ENCODE data around the gene SETX.

The SETX gene

GRCh38 chr9:132283863-132284262, 70.9 kb downstream of the SETX start:
- no peak for DNase-seq

- DNase-seq, result no peak
These were observed 71.6 kb downstream of the SETX start for GRCh38 chr9:132283165-132283564.

GRCh38 chr9:132274861-132275260, 79.9 kb downstream of the SETX start:
- no peak for DNase-seq

DNA sequence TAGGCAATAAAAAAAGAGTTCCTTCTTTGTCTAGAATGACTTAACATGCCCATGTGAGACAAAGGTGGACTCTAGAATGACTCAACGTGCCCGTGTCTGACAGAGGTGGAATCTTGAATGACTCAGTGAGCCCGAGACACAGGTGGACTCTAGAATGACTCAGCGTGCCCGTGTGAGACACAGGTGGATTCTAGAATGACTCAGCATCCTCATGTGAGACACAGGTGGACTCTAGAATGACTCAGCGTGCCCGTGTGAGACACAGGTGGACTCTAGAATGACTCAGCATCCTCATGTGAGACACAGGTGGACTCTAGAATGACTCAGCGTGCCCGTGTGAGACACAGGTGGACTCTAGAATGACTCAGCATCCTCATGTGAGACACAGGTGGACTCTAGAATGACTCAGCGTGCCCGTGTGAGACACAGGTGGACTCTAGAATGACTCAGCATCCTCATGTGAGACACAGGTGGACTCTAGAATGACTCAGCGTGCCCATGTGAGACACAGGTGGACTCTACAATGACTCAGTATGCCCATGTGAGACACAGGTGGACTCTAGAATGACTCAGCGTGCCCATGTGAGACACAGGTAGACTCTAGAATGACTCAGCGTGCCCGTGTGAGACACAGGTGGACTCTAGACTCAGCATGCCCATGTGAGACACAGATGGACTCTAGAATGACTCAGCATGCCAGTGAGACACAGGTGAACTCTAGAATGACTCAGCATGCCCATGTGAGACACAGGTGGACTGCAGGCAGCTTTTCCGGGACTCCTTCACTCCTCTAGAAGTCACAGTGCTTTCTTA, 84.9 kb downstream of the SETX start:
- peak; percentile 74 for DNase-seq

- peak; percentile 53 for DNase-seq
These were observed 85.9 kb downstream of the SETX start for GRCh38 chr9:132268725-132269352.

GRCh38 chr9:132267660-132268059, 87.1 kb downstream of the SETX start:
- no peak for DNase-seq

DNA sequence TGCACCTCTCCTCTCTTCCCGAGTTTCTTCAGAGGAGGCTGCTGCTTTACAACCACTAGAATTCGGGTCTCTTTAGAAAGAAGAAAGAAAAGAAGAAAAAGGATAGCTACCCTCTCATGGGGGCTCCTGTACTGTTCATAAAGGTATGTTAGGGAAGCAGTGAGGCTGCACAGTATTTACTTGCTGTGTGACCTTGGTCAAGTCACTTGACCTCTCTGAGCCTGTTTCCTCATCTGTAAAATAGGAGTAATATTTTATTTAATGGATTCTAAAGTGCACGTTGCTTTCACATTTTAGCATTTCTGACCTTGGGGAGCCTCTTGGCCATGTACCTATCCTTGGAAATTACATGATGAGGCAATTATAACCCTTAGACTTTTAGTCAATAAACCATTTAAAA, 88.8 kb downstream of the SETX start:
- DNase-seq, result no peak

DNA sequence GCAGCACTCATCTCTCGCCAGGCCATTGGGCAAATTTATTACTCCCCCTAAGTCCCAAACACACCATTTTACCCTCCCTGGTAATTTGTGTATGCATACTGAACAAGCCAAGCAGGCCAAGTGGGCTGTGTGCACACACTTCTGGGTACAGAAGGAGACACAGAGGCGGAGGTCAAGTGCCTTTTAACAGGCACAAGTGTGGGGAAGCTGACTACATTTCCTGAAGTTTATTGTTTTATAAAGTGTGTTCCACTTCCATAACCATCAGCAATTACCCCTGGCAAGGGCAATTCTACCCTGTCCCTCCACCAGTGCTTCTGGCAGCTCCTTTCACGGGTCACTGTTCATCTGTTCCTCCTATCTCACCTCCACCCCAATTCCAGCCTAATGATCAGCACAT, 93.9 kb downstream of the SETX start:
- DNase-seq, result no peak

- no peak for DNase-seq
These were observed 104.2 kb downstream of the SETX start for GRCh38 chr9:132250324-132251262.

DNA sequence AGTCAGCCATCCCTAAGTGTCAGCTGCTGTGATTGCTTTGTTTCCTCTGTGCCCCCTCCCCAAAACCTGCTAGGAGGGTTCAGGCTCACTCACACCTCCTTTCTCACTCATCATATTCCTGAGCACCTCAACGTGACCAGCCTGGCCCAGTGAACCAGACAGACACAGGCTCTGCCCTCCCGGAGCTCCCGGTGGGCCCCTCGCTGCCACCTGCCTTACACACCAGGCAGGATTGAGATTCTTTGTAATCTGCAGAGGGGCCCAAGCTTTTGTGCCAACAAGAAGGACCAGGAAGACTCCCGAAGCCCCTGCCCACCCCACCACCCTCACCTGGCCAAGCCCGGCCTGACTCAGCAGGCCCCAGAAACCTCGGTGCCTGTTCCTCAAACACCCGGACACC, 105.1 kb downstream of the SETX start:
- DNase-seq, result no peak

GRCh38 chr9:132249123-132249522, 105.7 kb downstream of the SETX start:
- DNase-seq, result no peak

DNA sequence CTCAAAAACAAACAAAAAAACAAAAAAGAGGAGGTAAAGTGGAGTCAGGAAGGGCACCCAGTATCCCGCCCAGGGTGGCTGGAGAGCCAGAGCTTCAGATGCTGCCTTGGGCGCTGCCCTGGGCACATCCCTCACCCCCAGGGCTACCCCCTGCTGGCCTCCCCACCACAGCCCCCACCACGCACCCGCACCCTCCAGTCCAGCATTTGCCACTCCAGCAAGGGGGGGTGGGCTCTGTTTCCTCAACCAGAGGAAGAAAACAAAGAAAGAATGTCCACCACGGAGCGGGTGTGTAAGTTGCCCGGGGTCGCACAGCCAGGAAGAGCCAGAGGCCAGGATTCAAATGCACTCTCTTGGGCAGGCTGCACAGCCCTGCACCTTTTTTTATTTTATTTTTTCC, 106.8 kb downstream of the SETX start:
- DNase-seq, result no peak

DNA sequence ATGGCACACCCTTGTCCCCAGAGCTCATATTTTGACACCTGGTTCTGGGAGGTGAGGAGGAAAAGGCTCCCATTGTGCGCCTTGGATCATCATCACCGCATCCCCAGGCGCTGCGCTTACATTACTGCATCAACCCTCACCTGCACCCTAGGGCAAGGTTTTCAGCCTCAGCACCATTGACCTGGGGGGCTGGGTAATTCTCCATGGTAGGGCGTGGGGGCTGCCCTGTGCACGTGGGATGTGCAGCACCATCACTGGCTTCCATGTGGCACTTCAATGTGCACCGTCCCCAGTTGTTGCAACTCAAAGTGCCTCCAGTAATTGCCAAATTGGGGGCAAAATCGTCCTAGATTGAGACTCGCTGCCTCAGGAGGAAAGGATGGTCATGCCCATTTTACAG, 109.3 kb downstream of the SETX start:
- DNase-seq, result no peak

GRCh38 chr9:132244582-132245455, 110.0 kb downstream of the SETX start:
- no peak for DNase-seq

- no peak for DNase-seq
These were observed 111.4 kb downstream of the SETX start for GRCh38 chr9:132243156-132244074.

GRCh38 chr9:132242621-132243155, 112.1 kb downstream of the SETX start:
- no peak for DNase-seq

DNA sequence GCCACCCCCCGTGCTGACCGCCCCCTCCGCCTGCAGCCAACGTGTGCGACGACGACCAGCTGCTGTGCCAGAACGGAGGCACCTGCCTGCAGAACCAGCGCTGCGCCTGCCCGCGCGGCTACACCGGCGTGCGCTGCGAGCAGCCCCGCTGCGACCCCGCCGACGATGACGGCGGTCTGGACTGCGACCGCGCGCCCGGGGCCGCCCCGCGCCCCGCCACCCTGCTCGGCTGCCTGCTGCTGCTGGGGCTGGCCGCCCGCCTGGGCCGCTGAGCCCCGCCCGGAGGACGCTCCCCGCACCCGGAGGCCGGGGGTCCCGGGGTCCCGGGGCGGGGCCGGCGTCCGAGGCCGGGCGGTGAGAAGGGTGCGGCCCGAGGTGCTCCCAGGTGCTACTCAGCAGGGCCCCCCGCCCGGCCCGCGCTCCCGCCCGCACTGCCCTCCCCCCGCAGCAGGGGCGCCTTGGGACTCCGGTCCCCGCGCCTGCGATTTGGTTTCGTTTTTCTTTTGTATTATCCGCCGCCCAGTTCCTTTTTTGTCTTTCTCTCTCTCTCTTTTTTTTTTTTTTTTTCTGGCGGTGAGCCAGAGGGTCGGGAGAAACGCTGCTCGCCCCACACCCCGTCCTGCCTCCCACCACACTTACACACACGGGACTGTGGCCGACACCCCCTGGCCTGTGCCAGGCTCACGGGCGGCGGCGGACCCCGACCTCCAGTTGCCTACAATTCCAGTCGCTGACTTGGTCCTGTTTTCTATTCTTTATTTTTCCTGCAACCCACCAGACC, 112.8 kb downstream of the SETX start:
- DNase-seq, result peak; percentile 25

DNA sequence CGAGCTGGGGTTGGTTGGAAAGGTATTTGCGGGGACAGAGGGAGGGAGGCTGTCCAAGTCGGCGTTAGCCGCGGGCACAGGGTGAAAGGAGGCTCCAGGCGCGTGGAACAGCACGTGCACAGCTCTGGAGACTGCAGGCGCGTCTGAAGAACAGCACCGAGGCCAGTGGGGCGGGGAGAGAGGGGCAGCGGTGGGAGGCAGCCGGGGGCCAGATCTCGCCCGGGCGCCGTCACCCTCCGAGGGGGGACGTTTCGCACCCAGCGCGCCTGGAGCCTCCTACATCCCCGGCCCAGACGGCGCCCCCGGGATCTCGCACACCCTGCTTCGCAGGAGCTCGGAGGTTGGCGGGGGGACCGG, 113.3 kb downstream of the SETX start:
- no peak for DNase-seq

DNA sequence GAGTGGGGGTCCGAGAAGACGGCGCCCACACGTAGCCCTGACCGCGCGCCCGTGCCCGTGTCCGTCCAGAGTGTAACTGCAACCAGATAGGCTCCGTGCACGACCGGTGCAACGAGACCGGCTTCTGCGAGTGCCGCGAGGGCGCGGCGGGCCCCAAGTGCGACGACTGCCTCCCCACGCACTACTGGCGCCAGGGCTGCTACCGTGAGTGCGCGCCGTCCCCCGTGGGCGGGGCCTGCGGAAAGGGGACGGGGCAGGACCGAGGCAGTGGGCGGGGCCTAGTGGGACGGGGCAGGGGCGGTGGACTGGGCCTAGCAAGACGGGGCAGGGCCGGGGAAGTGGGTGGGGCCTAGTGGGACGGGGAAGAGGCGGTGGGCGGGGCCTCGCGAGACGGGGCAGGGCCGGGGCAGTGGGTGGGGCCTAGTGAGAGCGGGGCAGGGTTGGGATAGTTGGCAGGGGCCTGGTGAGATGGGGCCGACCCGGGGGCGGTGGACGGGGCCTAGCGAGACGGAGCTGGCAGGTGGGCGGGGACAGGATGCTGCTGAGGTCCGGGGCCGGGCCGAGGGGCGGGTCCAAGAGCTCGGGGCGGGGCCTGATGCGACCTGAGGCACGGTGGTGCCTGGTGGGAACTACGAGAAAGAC, 113.8 kb downstream of the SETX start:
- peak; percentile 97 for DNase-seq
